Natural killer cell treated with Interleukin-12 subunit alpha and Interleukin-12 subunit beta and Interleukin-15 and Interleukin-18, amount 100 ng/mL, for 72 hours (primary cell): ENCODE measurements around the gene VBP1. TPM values are rescaled to one million over a fixed set of nuclear protein-coding genes. Genes with fewer than 3 reads are reported as not detected.
A peak's percentile ranks its signal among the peaks of the same experiment; 100 is the strongest.
"Not testable (repeated sequence)": the region's sequence is repeated elsewhere in the genome, so short reads cannot be mapped to it uniquely, and the experiment has no call there.

Source experiments
- ATAC-seq, 2 donors: fragments of 150-1000 bp; cut with Tn5 transposase in 1 of 2; sonication (Bioruptor Pico), chemical (Tn5 transposase) in 1 of 2; 2 replicates each; pipeline ENCODE4 v1.10.0; 2021
- DNase-seq: peaks from one replicate; pipeline ENCODE4 v3.0.0; 2022; ENCODE audit warnings: low spot score
- H3K27ac Mint-ChIP-seq, 2 donors: 1 replicate in 1 of 2; 2 replicates in 1 of 2; pipeline ENCODE4 v1.8.0; 2022; ENCODE audit warnings: mixed read lengths in 2 of 2, mild to moderate bottlenecking in 1 of 2, moderate library complexity in 1 of 2
- H3K27me3 Mint-ChIP-seq, 2 donors: 1 replicate in 1 of 2; 2 replicates in 1 of 2; pipeline ENCODE4 v1.8.0; 2022; ENCODE audit warnings: mixed read lengths in 2 of 2
- H3K36me3 Mint-ChIP-seq: one replicate; pipeline ENCODE4 v1.8.0; 2022; ENCODE audit warnings: mixed read lengths
- H3K4me1 Mint-ChIP-seq, 2 donors: 1 replicate in 1 of 2; 2 replicates in 1 of 2; pipeline ENCODE4 v1.8.0; 2022; ENCODE audit warnings: low read depth in 2 of 2, mixed read lengths in 2 of 2, mild to moderate bottlenecking in 1 of 2
- H3K4me3 Mint-ChIP-seq: one replicate; pipeline ENCODE4 v1.8.0; 2022; ENCODE audit warnings: mixed read lengths
- H3K9me3 Mint-ChIP-seq: 2 replicates; pipeline ENCODE4 v1.8.0; 2022; ENCODE audit warnings: mixed read lengths
- total RNA-seq, 2 donors: library from RNA; stranded (reverse); gene quantifications; one replicate each; pipeline ENCODE4 v1.2.3, GENCODE V29; 2022

VBP1 gene
- total RNA-seq, 2 donors from 2014 or later: 54.1 to 64.7 TPM

DNA sequence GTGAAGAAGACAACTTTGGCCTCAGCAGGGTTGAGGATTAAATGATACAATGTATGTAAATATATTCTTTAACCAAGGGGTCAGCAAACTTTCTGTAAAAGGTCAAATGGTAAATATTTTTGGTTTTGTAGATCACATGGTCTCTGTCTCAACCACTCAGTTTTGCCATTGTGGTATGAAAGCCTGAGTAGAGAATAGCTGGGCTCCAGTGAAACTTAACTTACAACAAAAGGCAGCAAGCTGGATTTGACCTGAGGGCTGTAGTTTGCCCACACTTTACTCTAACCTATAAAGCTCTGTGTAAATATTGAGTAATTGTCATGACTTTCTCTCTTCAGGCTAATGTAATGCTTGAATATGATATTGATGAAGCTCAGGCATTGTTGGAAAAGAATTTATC is 19.6 kb downstream of the VBP1 start:
- DNase-seq (no peak), ATAC-seq (no peak)
- Mint-ChIP-seq H3K4me3 (no peak overlapping the region), H3K9me3 (no peaks in the 10 kb centered on the region), H3K27me3 (no peaks in the 10 kb centered on the region), H3K4me1 (peaks cover 2 to 9% of the 10 kb centered on the region in 2 donors), H3K27ac (no peak overlapping the region), H3K36me3 (peaks cover 22% of the 10 kb centered on the region)

DNA sequence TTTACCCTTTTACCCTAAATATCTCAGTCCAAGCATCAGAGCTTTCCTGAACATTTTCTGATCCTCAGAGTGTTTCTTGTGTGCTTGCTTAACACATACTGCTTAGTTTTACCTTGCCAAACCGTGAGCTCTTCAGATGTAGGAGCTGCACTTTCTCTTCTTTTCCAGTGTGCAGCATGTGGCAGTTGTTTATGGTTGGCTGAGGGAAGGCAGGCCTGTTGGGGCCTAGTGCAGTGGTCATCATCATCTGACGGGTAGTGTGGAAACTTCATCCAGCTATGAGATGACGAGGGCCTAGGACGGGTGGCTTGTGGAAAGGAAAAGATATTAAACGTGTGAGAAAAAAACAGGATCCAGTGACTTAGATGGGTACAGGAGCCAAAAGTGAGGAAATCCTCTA is 21.5 kb downstream of the VBP1 start:
- peaks cover 17% of the 10 kb centered on the region for H3K36me3 Mint-ChIP-seq
- ATAC-seq: no peak
- peaks cover 2 to 9% of the 10 kb centered on the region in 2 donors for H3K4me1 Mint-ChIP-seq
- no peak for DNase-seq
- H3K9me3 Mint-ChIP-seq: no peaks in the 10 kb centered on the region
- no peaks in the 10 kb centered on the region for H3K27me3 Mint-ChIP-seq
- H3K27ac Mint-ChIP-seq: no peak overlapping the region
- H3K4me3 Mint-ChIP-seq: no peak overlapping the region

DNA sequence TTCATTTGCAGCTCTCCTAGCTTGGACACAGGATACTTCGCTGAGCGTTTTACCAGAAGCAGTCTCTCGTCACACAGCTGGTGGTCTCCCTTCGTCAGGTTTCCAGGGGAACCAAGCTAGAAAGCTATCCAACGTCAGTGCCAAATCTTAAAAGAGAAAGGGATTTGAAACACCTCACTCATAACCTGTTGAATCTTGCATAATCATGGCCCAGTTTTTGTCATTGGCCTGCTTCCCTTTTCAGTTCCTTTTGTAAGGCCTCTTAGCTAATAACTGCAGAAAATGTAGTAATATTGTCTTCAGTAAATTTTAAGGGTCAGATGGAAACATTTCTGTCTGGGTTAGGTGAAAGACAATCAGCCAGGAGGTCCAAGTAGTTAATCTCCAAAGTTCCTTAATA is 26.0 kb downstream of the VBP1 start:
- Mint-ChIP-seq H3K4me1 (peaks cover 3 to 8% of the 10 kb centered on the region in 2 donors), H3K36me3 (peaks cover 9% of the 10 kb centered on the region), H3K9me3 (no peaks in the 10 kb centered on the region), H3K4me3 (no peak overlapping the region), H3K27me3 (peaks cover 0 to 3% of the 10 kb centered on the region in 2 donors), H3K27ac (no peak overlapping the region)
- ATAC-seq (no peak), DNase-seq (no peak)

DNA sequence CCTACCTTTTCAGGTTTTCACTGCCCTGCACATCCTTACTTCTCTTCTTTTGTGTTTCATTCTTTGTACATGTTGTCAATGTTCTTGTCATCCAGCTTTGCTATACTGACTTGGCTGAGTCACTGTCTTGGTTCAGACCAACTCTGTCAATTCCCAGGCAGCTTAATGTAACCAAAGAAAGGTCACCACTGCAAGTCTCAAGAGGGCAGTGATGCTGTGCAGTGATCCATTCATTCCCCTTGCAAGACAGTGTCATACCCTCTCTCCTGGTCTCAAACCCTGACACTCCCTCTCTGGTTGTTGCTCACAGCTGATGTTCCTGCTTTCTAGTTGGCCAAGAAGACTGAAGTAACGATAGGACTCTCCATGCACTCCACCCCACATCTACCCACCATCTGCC is 30.5 kb downstream of the VBP1 start:
- Mint-ChIP-seq H3K36me3 (no peaks in the 10 kb centered on the region), H3K9me3 (no peaks in the 10 kb centered on the region), H3K4me1 (peaks cover 0 to 3% of the 10 kb centered on the region in 2 donors), H3K27me3 (peaks cover 0 to 8% of the 10 kb centered on the region in 2 donors), H3K4me3 (no peak overlapping the region), H3K27ac (no peak overlapping the region)
- no peak for DNase-seq
- ATAC-seq: no peak

DNA sequence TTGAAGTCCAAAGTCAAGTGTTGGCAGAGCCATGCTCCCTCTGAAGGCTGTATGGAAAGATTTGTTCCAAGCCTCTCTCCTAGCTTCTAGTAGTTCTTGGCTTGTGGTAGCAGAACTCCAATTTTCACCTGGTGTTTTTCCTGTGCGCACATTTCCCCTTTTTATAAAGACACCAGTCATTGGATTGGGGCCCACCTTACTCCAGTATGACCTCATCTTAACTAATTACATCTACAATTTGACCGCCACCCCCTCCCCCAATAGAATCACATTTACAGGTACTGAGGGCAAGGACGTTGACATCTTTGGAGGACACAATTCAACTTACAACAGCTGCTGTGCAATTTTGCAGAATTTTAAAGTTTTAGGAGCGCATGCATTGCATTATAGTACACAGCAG is 31.2 kb downstream of the VBP1 start:
- no peak for DNase-seq
- ATAC-seq: no peak
- Mint-ChIP-seq H3K4me3 (no peak overlapping the region), H3K36me3 (no peaks in the 10 kb centered on the region), H3K27ac (no peak overlapping the region), H3K4me1 (peaks cover 0 to 3% of the 10 kb centered on the region in 2 donors), H3K9me3 (no peaks in the 10 kb centered on the region), H3K27me3 (peaks cover 0 to 8% of the 10 kb centered on the region in 2 donors)

DNA sequence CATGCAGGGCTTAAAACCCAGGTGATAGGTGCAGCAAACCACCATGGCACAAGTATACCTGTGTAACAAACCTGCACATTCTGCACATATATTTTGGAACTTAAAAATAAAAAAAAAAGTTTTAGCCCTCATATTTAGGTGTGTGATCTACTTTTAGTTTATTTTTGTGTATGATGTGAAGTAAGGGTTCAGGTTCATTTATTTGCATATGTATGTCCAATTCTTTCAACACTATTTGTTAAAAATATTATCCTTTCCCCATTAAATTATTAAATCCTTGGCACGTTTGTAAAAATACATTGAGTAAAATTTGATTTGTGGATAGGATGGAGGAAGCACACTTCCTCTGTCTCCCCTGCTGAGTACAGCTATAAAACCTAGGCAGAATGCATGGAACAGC is 35.1 kb downstream of the VBP1 start:
- H3K27ac Mint-ChIP-seq: no peak overlapping the region
- H3K4me3 Mint-ChIP-seq: no peak overlapping the region
- no peaks in the 10 kb centered on the region for H3K36me3 Mint-ChIP-seq
- DNase-seq: no peak
- ATAC-seq: no peak
- H3K9me3 Mint-ChIP-seq: no peaks in the 10 kb centered on the region
- H3K4me1 Mint-ChIP-seq: peaks cover 3% of the 10 kb centered on the region in 2 donors
- peaks cover 0 to 8% of the 10 kb centered on the region in 2 donors for H3K27me3 Mint-ChIP-seq

DNA sequence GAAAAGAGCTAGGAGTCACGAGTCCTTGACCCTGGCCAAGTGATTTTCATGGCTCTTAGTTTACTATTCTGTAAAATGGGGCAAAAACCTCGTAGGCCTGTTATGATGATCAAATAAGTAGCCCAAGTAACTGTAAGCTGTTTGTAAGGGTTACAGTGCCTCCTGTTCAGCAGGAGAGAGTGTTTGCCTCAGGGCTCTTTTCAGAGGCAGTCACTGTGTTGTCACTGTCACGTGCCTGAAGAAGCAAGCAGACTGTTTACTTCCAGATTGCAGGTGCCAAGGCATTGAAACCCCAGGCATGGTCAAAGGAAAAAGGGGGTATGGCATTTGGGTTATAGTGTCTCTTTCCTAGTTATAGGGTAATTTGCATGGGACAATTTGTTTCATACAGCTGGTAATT is 43.5 kb downstream of the VBP1 start:
- Mint-ChIP-seq H3K4me1 (peaks cover 7 to 14% of the 10 kb centered on the region in 2 donors), H3K27ac (no peak overlapping the region)
- no peak for DNase-seq

DNA sequence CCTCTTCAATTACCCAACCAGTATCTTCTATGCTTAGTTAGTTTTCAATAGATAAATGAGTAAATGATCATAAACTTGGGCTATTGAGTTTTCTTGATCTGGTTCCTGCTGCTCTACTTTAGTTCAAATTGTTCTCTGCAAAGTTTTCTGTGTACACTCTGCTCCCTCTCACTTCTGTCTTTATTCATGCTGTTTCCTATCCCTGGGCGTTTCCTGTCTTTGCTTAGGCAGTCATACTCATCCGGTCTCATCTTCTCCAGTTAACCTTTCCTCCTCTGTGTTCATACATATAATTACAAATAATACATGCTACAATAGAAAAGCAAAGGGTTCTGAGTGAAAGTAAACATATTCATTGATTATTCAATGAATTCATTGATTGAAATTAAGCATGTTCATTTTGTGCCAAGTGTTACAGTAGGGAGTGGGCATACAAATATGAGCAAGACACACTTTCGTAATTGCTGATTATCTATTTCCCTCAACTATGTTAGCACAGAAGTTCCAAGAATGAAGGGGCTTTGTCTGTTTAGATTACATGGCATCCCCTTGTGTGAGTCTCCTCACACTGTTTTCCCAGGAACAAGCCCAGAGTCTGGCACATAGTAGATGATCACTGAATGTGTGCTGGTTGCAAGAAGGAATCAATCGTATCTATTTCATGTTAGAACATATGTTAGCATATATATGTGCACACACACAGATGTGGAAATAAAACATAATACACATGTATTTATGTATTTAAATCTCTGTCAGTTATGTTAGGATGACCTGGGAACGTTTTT is 46.9 kb downstream of the VBP1 start:
- no peak for DNase-seq
- no peaks in the 10 kb centered on the region for H3K9me3 Mint-ChIP-seq
- H3K27me3 Mint-ChIP-seq: peaks cover 0 to 2% of the 10 kb centered on the region in 2 donors
- H3K27ac Mint-ChIP-seq: peak overlapping the region; percentile 40 to 84
- peaks cover 7 to 10% of the 10 kb centered on the region in 2 donors for H3K4me1 Mint-ChIP-seq
- no peak for ATAC-seq
- peaks cover 4% of the 10 kb centered on the region for H3K36me3 Mint-ChIP-seq
- peak overlapping the region; percentile 79 for H3K4me3 Mint-ChIP-seq

More for the DNA sequence above, 43.5 kb downstream of the VBP1 start:
- Mint-ChIP-seq H3K4me3 (no peak overlapping the region), H3K9me3 (no peaks in the 10 kb centered on the region), H3K27me3 (no peaks in the 10 kb centered on the region), H3K36me3 (peaks cover 4% of the 10 kb centered on the region)
- no peak for ATAC-seq

DNA sequence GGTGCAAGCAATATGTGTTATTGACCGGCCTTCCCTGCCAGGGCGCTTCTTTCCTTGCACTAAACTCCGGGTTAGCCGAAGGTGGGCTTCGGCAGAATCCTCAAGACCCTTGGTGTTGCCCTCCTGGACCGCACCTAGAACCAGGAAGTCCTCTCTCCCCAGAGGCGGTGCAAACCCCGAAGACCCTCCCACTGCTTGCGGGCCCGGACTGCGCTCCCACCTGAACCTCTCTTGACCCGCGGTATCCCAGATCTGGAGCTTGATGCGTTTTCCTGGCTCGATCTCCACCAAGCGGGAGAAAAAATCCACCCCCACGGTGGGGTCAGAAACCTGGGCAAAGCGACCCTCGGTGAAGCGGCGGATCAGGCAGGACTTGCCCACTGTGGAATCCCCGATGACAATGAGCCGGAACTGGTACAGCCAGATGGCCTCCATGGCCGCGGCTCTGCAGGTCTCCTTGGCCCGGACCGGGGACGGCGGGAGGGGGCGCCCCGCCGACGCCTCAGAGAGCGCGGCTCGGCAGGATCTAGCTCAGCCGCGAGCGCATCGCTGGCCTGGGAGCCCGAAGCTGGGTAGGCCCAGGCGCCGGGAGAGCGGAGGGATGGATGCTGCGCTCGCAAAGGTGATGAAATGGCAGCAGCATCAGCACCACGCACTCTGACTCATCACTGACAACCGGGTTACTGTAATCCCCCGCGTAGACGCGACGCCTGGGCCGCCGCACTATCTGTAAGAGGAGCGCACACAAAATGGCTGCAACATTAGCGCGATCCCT is 47.8 kb downstream of the VBP1 start, which contains the start of gene RAB39B:
Gene RAB39B, minus strand, starts transcription at position 638 of the 775 bp plus-strand sequence. Its CDS starts 203 bp downstream, at position 435.
- Mint-ChIP-seq H3K4me3 (peak within 1 kb of the TSS; percentile 79), H3K27ac (peak within 1 kb of the TSS; percentile 40 to 84), H3K36me3 (peaks cover 4% of the 10 kb centered on the region), H3K4me1 (peaks cover 7 to 10% of the 10 kb centered on the region in 2 donors), H3K27me3 (peaks cover 0 to 2% of the 10 kb centered on the region in 2 donors), H3K9me3 (no peaks in the 10 kb centered on the region)
- peak; percentile 97 to 98 for ATAC-seq
- DNase-seq: peak; percentile 82

DNA sequence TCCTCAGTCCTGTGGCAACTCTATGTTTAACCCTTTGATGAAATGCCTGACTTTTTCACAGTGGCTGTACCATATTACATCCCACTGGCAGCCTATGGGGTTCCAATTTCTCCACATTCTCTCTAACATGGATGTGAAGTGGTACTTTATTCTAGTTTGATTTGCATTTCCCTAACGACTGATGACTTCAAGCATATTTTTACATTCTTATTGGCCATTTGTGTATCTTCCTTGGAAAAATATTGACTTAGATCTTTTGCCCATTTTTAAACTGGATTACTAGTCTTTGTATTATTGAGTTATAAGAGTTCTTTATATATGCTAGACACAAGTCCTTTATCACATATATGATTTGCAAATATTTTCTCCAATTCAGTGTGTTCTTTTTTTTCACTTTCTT is 50.2 kb downstream of the VBP1 start:
- DNase-seq (no peak), ATAC-seq (no peak)
- no peak overlapping the region for H3K4me3 Mint-ChIP-seq
- peaks cover 2% of the 10 kb centered on the region for H3K36me3 Mint-ChIP-seq
- H3K27ac Mint-ChIP-seq: no peak overlapping the region
- H3K9me3 Mint-ChIP-seq: peaks cover 2% of the 10 kb centered on the region
- H3K27me3 Mint-ChIP-seq: peaks cover 3 to 4% of the 10 kb centered on the region in 2 donors
- H3K4me1 Mint-ChIP-seq: peaks cover 4 to 10% of the 10 kb centered on the region in 2 donors

DNA sequence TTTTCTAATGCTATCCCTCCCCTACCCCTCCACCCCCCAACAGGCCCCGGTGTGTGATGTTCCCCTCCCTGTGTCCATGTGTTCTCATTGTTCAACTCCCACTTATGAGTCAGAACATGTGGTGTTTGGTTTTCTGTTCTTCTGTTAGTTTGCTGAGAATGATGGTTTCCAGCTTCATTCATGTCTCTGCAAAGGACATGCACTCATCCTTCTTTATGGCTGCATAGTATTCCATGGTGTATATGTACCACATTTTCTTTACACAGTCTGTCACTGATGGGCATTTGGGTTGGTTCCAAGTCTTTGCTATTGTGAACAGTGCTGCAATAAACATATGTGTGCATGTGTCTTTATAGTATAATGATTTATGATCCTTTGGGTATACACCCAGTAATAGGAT is 51.7 kb downstream of the VBP1 start:
- not testable (repeated sequence) for H3K27ac Mint-ChIP-seq, H3K27me3 Mint-ChIP-seq, H3K9me3 Mint-ChIP-seq, ATAC-seq, H3K4me3 Mint-ChIP-seq, H3K4me1 Mint-ChIP-seq, DNase-seq
- H3K36me3 Mint-ChIP-seq: peaks cover 12% of the 10 kb centered on the region

DNA sequence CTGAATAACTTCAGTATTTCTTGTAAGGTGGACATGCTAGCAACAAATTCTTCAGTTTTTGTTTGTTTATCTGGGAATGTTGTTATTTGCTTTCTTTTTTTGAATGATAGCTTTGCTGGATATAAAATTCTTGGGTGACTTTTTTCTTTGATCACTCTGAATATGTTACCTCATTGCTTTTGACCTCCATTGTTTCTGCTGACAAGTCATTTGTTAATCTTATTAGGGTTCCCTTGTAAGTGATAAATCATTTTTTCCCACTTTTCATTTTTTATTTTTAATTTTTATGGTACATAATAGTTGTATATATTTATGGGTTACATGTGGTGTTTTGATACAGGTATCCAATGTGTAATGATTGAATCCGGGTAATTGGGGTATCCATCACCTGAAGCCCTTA is 54.7 kb downstream of the VBP1 start:
- no peak for ATAC-seq
- Mint-ChIP-seq H3K9me3 (peaks cover 3% of the 10 kb centered on the region), H3K27me3 (peaks cover 11 to 13% of the 10 kb centered on the region in 2 donors), H3K27ac (no peak overlapping the region), H3K4me3 (no peak overlapping the region), H3K36me3 (peaks cover 12% of the 10 kb centered on the region), H3K4me1 (no peaks in the 10 kb centered on the region)
- no peak for DNase-seq

DNA sequence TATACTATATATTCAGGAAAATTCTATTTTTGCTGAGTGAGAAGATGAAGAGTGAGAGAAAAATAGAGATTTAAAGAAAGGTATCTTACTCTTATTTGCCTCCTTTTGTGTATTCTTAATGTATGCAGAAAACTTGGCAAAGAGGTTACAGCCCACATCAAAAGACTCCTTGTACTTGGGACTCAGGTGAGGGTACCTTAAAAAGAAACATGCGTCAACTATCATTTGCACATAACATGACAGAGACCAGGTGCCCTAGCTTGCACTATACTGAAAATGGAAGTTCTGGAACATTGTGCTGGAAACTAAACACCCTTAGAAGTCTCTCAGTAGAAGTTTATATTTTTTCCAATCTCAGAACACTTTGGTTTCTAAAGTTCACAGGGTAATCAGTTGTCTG is 63.6 kb downstream of the VBP1 start:
- H3K27ac Mint-ChIP-seq: no peak overlapping the region
- no peaks in the 10 kb centered on the region for H3K4me1 Mint-ChIP-seq
- DNase-seq (no peak), ATAC-seq (no peak)
- H3K4me3 Mint-ChIP-seq: no peak overlapping the region
- no peaks in the 10 kb centered on the region for H3K9me3 Mint-ChIP-seq
- peaks cover 9 to 14% of the 10 kb centered on the region in 2 donors for H3K27me3 Mint-ChIP-seq
- H3K36me3 Mint-ChIP-seq: peaks cover 4% of the 10 kb centered on the region
